Neuronal stem cell (in vitro differentiated cells): Measurements from ENCODE around the gene CCM2L.

ENCODE experiments used
- DNase-seq: peaks from one replicate; pipeline ENCODE4 v3.0.0-alpha.2; 2013; ENCODE audit warnings: low spot score
- H2AFZ ChIP-seq: one replicate; pipeline ENCODE4 v1.6.1; 2013; ENCODE audit warnings: mild to moderate bottlenecking, low read length, inconsistent platforms
- H2AK5ac ChIP-seq: 2 replicates; pipeline ENCODE4 v1.6.1; 2013; ENCODE audit warnings: low read depth, mild to moderate bottlenecking, inconsistent platforms, low read length, moderate library complexity, mixed read lengths
- H2BK120ac ChIP-seq: 2 replicates; pipeline ENCODE4 v1.6.1; 2013; ENCODE audit warnings: low read depth, mild to moderate bottlenecking, inconsistent platforms, low read length, moderate library complexity, mixed read lengths
- H2BK12ac ChIP-seq: one replicate; pipeline ENCODE4 v1.6.1; 2013; ENCODE audit warnings: low read length, inconsistent platforms
- H2BK15ac ChIP-seq: 2 replicates; pipeline ENCODE4 v1.6.1; 2013; ENCODE audit warnings: mild to moderate bottlenecking, low read length, inconsistent platforms, mixed read lengths
- H2BK5ac ChIP-seq: one replicate; pipeline ENCODE4 v1.6.1; 2013; ENCODE audit warnings: inconsistent platforms, mild to moderate bottlenecking, low read length, moderate library complexity
- H3K14ac ChIP-seq: one replicate; pipeline ENCODE4 v1.6.1; 2013; ENCODE audit warnings: low read length, inconsistent platforms
- H3K18ac ChIP-seq: 2 replicates; pipeline ENCODE4 v1.6.1; 2013; ENCODE audit warnings: low read length, inconsistent platforms
- H3K23ac ChIP-seq: 2 replicates; pipeline ENCODE4 v1.6.1; 2013; ENCODE audit warnings: low read depth, mild to moderate bottlenecking, mixed read lengths, low read length, inconsistent platforms; ENCODE audit not compliant: poor library complexity
- H3K27ac ChIP-seq: replicated peaks from 3 replicates; pipeline ENCODE4 v1.5.1; 2013; ENCODE audit warnings: low read length, inconsistent platforms
- H3K27me3 ChIP-seq, 3 experiments: 2 replicates each; pipeline ENCODE4 v1.6.1; 2013; ENCODE audit warnings: low read length in 3 of 3, mild to moderate bottlenecking in 2 of 3, inconsistent platforms in 1 of 3, low read depth in 1 of 3, mixed read lengths in 1 of 3, moderate library complexity in 1 of 3; ENCODE audit not compliant: control insufficient read depth in 3 of 3, insufficient read depth in 3 of 3
- H3K36me3 ChIP-seq, 2 donors: replicated peaks in 1 of 2; 2 replicates each; pipeline ENCODE4 v1.6.1; 2013; ENCODE audit warnings: low read length in 2 of 2; ENCODE audit not compliant: control insufficient read depth in 2 of 2, insufficient read depth in 2 of 2
- H3K4ac ChIP-seq: 2 replicates; pipeline ENCODE4 v1.6.1; 2013; ENCODE audit warnings: inconsistent platforms, mild to moderate bottlenecking, low read length, moderate library complexity
- H3K4me1 ChIP-seq, 2 donors: 1 replicate in 1 of 2; 2 replicates in 1 of 2; pipeline ENCODE4 v1.6.1; 2013; ENCODE audit warnings: low read length in 2 of 2, low read depth in 1 of 2; ENCODE audit not compliant: control insufficient read depth in 2 of 2, insufficient read depth in 1 of 2
- H3K4me2 ChIP-seq: one replicate; pipeline ENCODE4 v1.6.1; 2013; ENCODE audit warnings: mild to moderate bottlenecking, low read length, inconsistent platforms; ENCODE audit not compliant: insufficient read depth, poor library complexity, severe bottlenecking
- H3K4me3 ChIP-seq, 2 donors: 2 replicates each; pipeline ENCODE4 v1.5.1; 2013; ENCODE audit warnings: low read length in 2 of 2, mild to moderate bottlenecking in 2 of 2, inconsistent platforms in 1 of 2, moderate library complexity in 1 of 2
- H3K79me1 ChIP-seq: one replicate; pipeline ENCODE4 v1.6.1; 2013; ENCODE audit warnings: low read depth, mild to moderate bottlenecking, inconsistent platforms, low read length, moderate library complexity
- H3K9ac ChIP-seq: one replicate; pipeline ENCODE4 v1.6.1; 2013; ENCODE audit warnings: mild to moderate bottlenecking, low read depth, low read length, inconsistent platforms; ENCODE audit not compliant: poor library complexity
- H3K9me3 ChIP-seq, 2 donors: replicated peaks in 1 of 2; 2 replicates each; pipeline versions ENCODE3 to v1.6.1; 2013; ENCODE audit warnings: low read length in 2 of 2, mild to moderate bottlenecking in 2 of 2, inconsistent platforms in 1 of 2, low read depth in 1 of 2, mixed read lengths in 1 of 2, moderate library complexity in 1 of 2; ENCODE audit not compliant: control insufficient read depth in 2 of 2, insufficient read depth in 1 of 2
- H4K8ac ChIP-seq: one replicate; pipeline ENCODE4 v1.6.1; 2013; ENCODE audit warnings: low read depth, mild to moderate bottlenecking, inconsistent platforms, low read length, moderate library complexity
- H4K91ac ChIP-seq: one replicate; pipeline ENCODE4 v1.6.1; 2013; ENCODE audit warnings: low read length, low read depth, mild to moderate bottlenecking, inconsistent platforms; ENCODE audit not compliant: poor library complexity
- WGBS, 2 donors: extraction: QIAGEN DNeasy Blood & Tissue Kit; methylation state at CpG; one replicate each; pipeline ENCODE4 v1.1.7; 2013; ENCODE audit warnings: missing lambda C conversion rate in 2 of 2, mixed read lengths in 1 of 2; ENCODE audit not compliant: insufficient read length in 2 of 2, insufficient replicate concordance in 1 of 2; ENCODE audit errors: extremely low coverage in 2 of 2; 5-methylcytosine and 5-hydroxymethylcytosine counted together

CCM2L gene

GRCh38 chr20:32019563-32020463 lies 9.6 kb downstream of the CCM2L start:
- Histone ChIP-seq H3K79me1 (no peaks in the 10 kb centered on the region), H3K9me3 (no peaks in the 10 kb centered on the region), H4K91ac (no peak overlapping the region), H4K8ac (no peak overlapping the region), H2AK5ac (peak overlapping the region; percentile 21), H3K27me3 (peaks cover 0 to 66% (median 16%) of the 10 kb centered on the region in 3 experiments), H2BK12ac (no peak overlapping the region), H3K4me3 (peak overlapping the region; percentile 27 to 52), H2BK120ac (no peak overlapping the region), H3K27ac (no peak overlapping the region), H3K36me3 (no peaks in the 10 kb centered on the region), H3K4me2 (peak overlapping the region; percentile 46), H3K4ac (peak overlapping the region; percentile 60), H3K18ac (peak overlapping the region; percentile 62), H3K9ac (no peak overlapping the region), H2BK5ac (no peak overlapping the region), H2AFZ (no peak overlapping the region), H3K23ac (no peak overlapping the region), H3K4me1 (peaks cover 2 to 7% of the 10 kb centered on the region in 2 donors), H3K14ac (no peak overlapping the region), H2BK15ac (no peak overlapping the region)
- no CpG with 5 or more reads among the region's 11 CpGs for WGBS, 2 donors
- no peak for DNase-seq

DNA sequence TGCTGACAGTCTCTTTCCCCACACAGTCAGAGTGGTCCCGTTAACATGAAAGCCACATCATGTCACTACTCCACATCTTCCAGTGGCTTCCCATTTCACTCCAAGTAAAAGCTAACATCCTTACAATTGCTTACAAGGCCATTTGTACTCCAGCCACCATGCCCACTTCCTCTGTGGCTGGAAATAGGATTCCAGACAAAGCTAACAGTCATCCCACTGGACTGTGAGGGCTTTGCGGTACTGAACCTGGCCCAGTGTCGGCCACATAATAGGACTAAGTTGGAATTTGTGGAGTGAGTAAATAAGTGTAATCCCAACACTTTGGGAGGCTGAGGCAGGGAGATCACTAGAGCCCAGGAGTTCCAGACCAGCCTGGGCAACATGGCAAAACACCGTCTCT lies 10.9 kb downstream of the CCM2L start:
- Histone ChIP-seq H2AFZ (no peak overlapping the region), H3K79me1 (no peaks in the 10 kb centered on the region), H4K8ac (no peak overlapping the region), H3K27me3 (peaks cover 0 to 63% (median 16%) of the 10 kb centered on the region in 3 experiments), H2BK120ac (no peak overlapping the region), H4K91ac (no peak overlapping the region), H3K9ac (no peak overlapping the region), H3K4ac (no peak overlapping the region), H3K4me1 (peaks cover 2 to 7% of the 10 kb centered on the region in 2 donors), H2BK15ac (no peak overlapping the region), H2BK5ac (no peak overlapping the region), H3K23ac (no peak overlapping the region), H3K9me3 (no peaks in the 10 kb centered on the region), H3K4me3 (no peak overlapping the region), H3K4me2 (no peak overlapping the region), H3K36me3 (no peaks in the 10 kb centered on the region), H2BK12ac (no peak overlapping the region), H3K14ac (no peak overlapping the region), H2AK5ac (no peak overlapping the region), H3K18ac (no peak overlapping the region), H3K27ac (no peak overlapping the region)
- no peak for DNase-seq
- WGBS, 2 donors, result no CpG with 5 or more reads among the region's 4 CpGs

- H3K4me3 ChIP-seq, result no peak overlapping the region
- H2BK5ac ChIP-seq, result no peak overlapping the region
- H3K4me2 ChIP-seq, result no peak overlapping the region
- no peak overlapping the region for H3K23ac ChIP-seq
- H3K36me3 ChIP-seq, result no peaks in the 10 kb centered on the region
- no peak overlapping the region for H3K18ac ChIP-seq
- no peak overlapping the region for H3K27ac ChIP-seq
- peaks cover 0 to 4% of the 10 kb centered on the region in 2 donors for H3K4me1 ChIP-seq
- H2BK120ac ChIP-seq, result no peak overlapping the region
- H3K9me3 ChIP-seq, result no peaks in the 10 kb centered on the region
- H3K14ac ChIP-seq, result no peak overlapping the region
- H3K79me1 ChIP-seq, result no peaks in the 10 kb centered on the region
- peaks cover 0 to 55% (median 3%) of the 10 kb centered on the region in 3 experiments for H3K27me3 ChIP-seq
- no peak overlapping the region for H4K8ac ChIP-seq
- H3K9ac ChIP-seq, result no peak overlapping the region
- no peak for DNase-seq
- no peak overlapping the region for H3K4ac ChIP-seq
- no peak overlapping the region for H2AK5ac ChIP-seq
- H4K91ac ChIP-seq, result no peak overlapping the region
- H2AFZ ChIP-seq, result no peak overlapping the region
- H2BK12ac ChIP-seq, result no peak overlapping the region
- WGBS, 2 donors, result no CpG with 5 or more reads among the region's 6 CpGs
- H2BK15ac ChIP-seq, result no peak overlapping the region
Measured at GRCh38 chr20:32024683-32025295, 14.6 kb downstream of the CCM2L start.

DNA sequence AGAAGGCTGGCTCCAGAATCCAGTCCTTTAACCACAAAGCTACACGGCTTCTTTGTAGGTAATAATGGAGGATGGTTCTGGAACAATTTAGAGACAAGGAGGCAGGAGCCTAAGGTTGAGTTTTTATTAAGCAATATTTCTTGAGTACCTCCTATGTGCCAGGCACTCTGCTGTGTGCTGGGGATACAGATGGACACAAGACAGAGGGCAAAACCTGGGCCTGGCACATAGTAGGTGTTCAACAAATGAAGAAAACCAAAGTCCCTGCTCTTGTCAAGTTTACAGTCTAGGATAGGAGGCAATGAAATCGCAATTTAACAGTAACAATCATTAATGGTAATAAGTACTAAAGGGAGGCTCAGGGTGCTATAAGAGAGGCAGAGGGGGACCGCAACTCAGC lies 17.4 kb downstream of the CCM2L start:
- Histone ChIP-seq H3K4me2 (no peak overlapping the region), H2BK120ac (no peak overlapping the region), H3K4me3 (no peak overlapping the region), H3K4ac (no peak overlapping the region), H2BK15ac (no peak overlapping the region), H3K9ac (no peak overlapping the region), H3K27ac (no peak overlapping the region), H3K18ac (no peak overlapping the region), H2AFZ (no peak overlapping the region), H3K9me3 (no peaks in the 10 kb centered on the region), H2BK12ac (no peak overlapping the region), H3K4me1 (peaks cover 0 to 5% of the 10 kb centered on the region in 2 donors), H4K8ac (no peak overlapping the region), H3K36me3 (no peaks in the 10 kb centered on the region), H3K14ac (no peak overlapping the region), H2AK5ac (no peak overlapping the region), H3K79me1 (no peaks in the 10 kb centered on the region), H3K23ac (no peak overlapping the region), H3K27me3 (peaks cover 0 to 42% (median 6%) of the 10 kb centered on the region in 3 experiments), H2BK5ac (no peak overlapping the region), H4K91ac (no peak overlapping the region)
- WGBS, 2 donors, result no CpG with 5 or more reads among the region's 3 CpGs
- DNase-seq, result no peak
